HFF-Myc (cell line): ENCODE results near the gene NR2F1-AS1.
A peak's percentile ranks its signal among the peaks of the same experiment; 100 is the strongest.

Experiments used
- DNase-seq: peaks from one replicate; pipeline ENCODE4 v3.0.0-alpha.2; 2011; ENCODE audit warnings: low read depth; ENCODE audit errors: extremely low read depth
- H3K4me3 ChIP-seq: replicated peaks from 2 replicates; pipeline ENCODE4 v1.5.1; 2011; ENCODE audit warnings: low read depth, mild to moderate bottlenecking, control low read depth, low read length
- CTCF ChIP-seq: IDR thresholded peaks from 2 replicates; pipeline ENCODE4 v1.5.1; 2012; ENCODE audit warnings: mild to moderate bottlenecking, low read depth, low read length, control low read depth; ENCODE audit errors: missing control alignments

NR2F1-AS1 gene

GRCh38 chr5:93584596-93585040, 3.6 kb upstream of the NR2F1-AS1 start:
- DNase-seq, result no peak
- H3K4me3 ChIP-seq, result peak overlapping the region; percentile 67
- TF ChIP-seq CTCF, result no peak

- H3K4me3 ChIP-seq, result peak overlapping the region; percentile 67
- no peak for TF ChIP-seq CTCF
- DNase-seq, result no peak
Measured at GRCh38 chr5:93583768-93584595, 3.0 kb upstream of the NR2F1-AS1 start.

GRCh38 chr5:93583439-93583767, 2.4 kb upstream of the NR2F1-AS1 start:
- no peak for DNase-seq
- H3K4me3 ChIP-seq, result peak overlapping the region; percentile 67

GRCh38 chr5:93582677-93583438, 1.8 kb upstream of the NR2F1-AS1 start, which contains the start of gene NR2F1:
TSS of gene NR2F1 (plus strand) at chr5:93583222. CDS start at chr5:93585024, 1,802 bp downstream.
- H3K4me3 ChIP-seq, result peak within 1 kb of the TSS; percentile 67
- no peak for TF ChIP-seq CTCF
- DNase-seq, result peak; percentile 84

More at GRCh38 chr5:93583439-93583767, 2.4 kb upstream of the NR2F1-AS1 start:
- TF ChIP-seq CTCF, result no peak

GRCh38 chr5:93582167-93582462, 1.1 kb upstream of the NR2F1-AS1 start:
- no peak for TF ChIP-seq CTCF
- H3K4me3 ChIP-seq, result peak overlapping the region; percentile 67
- no peak for DNase-seq

- H3K4me3 ChIP-seq, result peak overlapping the region; percentile 67
- DNase-seq, result no peak
- no peak for TF ChIP-seq CTCF
Measured at GRCh38 chr5:93580063-93580926, 724 bp downstream of the NR2F1-AS1 start.
